HG03457 (cell line): ENCODE results near the gene IRX3.
"Not testable (repeated sequence)": the region's sequence is repeated elsewhere in the genome, so short reads cannot be mapped to it uniquely, and the experiment has no call there.

Experiments
- ATAC-seq: cut with Tn5 transposase; IDR thresholded peaks from one replicate; pipeline ENCODE4 v1.9.1; 2021; ENCODE audit warnings: moderate number of reproducible peaks; ENCODE audit not compliant: unreplicated experiment

The IRX3 gene

GRCh38 chr16:54280751-54281150 lies 5.8 kb downstream of the IRX3 start:
- no peak for ATAC-seq

DNA sequence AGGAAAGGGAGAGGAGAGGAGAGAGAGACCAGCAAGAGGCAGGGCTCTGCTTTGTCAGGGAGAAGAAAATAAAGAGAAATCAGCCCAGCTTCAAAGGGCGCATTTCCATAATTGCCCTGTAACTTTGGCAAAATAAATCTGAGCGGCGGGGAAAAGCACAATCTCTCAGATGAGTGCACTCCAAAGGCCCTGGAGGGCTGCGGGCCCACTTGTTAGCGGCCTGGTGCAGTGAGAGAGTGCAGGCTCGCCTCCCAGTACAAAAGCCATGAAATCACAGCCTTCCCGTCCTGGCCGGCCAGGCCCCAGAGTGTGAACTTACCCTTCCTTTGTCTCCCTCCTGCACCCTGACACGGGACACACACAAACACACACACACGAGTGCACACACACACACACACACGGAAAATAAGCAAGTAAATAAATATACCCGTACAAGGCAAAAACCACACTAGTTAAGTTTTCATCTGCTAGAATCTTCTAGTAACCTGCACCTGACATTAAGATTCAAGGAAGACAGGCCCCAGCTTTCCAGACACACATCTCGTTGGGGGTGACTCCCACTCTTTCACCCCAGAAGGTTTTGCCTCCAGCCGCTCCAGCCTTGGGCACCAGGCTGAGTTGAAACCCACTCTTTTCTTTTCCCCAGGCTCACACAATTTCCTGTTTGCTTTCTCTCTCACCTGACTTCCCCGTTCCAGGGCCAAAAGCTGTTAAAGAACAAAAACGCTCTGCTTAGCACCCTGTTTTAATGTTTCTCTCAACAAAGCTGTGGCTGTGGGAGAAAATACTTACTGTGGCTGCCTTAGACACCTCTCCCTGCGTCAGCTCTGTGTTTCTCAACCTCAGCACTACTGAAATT lies 8.5 kb downstream of the IRX3 start:
- no peak for ATAC-seq

DNA sequence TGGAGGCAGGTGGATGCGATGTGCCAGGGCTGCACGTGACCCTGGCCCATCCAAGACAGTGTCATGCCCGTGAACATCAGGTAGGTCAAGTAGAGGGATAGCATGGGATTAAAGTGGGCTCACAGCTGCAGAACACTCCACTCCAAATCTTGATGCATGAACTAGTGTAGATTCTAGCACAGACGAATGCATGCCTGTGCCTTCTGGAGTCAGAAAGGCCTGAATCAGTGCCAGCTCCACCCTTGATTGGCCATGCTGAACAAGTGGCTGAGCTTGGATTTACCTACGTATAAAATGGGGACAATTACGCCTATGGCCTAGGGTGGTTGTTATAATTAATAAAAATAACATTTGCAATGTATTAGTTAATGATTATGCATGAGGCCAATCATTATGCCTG lies 10.6 kb downstream of the IRX3 start:
- ATAC-seq: no peak

DNA sequence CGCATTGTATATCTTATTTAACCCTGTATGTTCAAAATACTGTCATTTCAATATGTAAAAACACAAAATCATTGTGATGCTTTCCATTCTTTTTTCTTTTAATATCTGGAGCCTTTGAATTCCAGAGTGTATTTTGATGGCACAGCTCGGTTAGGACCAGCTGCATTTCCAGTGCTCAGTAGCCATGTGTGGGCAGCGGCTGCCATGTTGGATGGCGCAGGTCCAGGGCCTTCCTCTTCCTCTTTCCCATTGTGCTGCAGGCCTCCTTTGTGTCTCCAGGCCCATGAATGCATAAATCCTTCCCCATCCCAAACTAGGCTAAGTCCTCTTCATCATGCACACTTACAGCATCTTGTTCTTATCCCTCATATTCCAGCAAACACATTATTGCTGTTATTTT lies 13.0 kb downstream of the IRX3 start:
- no peak for ATAC-seq

GRCh38 chr16:54270711-54271110 lies 15.9 kb downstream of the IRX3 start:
- ATAC-seq: no peak

GRCh38 chr16:54269461-54269860 lies 17.1 kb downstream of the IRX3 start:
- ATAC-seq: no peak

DNA sequence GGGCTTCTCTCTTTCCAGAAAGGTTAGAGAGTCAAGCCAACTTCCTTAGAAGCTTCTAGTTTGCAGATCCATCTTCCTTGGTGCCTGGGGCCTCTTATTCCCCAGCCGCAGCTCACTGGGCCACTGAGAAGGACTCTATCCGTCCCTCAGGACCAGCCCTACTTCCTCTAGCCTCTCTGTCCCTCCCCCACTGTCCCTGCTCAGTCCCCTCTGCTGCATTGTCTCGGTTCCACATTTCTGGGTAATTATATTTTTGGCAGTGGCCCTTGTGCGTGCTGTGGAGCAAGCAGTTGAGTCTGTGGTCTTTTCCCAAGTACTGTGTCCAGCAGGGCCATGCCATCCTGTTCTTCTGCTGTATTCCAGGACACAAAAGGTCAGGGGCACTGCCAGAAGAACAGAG lies 17.8 kb downstream of the IRX3 start:
- no peak for ATAC-seq

GRCh38 chr16:54268340-54268739 lies 18.2 kb downstream of the IRX3 start:
- ATAC-seq: no peak

DNA sequence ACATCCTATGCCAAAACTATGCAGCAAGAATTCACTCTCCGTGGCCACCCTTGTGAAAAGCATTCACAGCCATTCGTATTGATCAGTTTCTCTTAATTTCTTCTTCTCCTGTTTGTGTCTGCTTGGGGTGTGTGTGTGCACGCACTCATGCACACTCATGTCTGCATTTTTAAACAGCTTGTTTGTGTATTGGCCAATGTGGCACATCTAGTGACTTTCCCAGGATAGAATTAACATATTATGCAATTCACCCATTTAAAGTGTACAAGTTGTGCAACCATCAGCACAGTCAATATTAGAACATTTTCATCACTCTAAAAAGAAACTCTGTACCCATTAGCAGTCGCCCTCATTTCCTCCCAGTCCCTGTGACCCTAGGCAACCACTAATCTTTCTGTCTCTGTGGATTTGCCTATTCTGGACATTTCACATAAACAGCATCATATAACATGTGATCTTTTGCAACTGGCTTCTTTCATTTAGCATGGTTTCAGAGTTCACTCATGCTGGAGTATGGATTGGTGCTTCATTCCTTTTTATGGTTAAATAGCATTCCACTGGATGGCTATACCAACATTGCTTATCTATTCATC lies 20.1 kb downstream of the IRX3 start:
- ATAC-seq: no peak

GRCh38 chr16:54265575-54266107 lies 20.9 kb downstream of the IRX3 start:
- ATAC-seq: no peak

- no peak for ATAC-seq
Observed at GRCh38 chr16:54253118-54253517, 33.5 kb downstream of the IRX3 start.

GRCh38 chr16:54248863-54249710 lies 37.5 kb downstream of the IRX3 start:
- no peak for ATAC-seq

DNA sequence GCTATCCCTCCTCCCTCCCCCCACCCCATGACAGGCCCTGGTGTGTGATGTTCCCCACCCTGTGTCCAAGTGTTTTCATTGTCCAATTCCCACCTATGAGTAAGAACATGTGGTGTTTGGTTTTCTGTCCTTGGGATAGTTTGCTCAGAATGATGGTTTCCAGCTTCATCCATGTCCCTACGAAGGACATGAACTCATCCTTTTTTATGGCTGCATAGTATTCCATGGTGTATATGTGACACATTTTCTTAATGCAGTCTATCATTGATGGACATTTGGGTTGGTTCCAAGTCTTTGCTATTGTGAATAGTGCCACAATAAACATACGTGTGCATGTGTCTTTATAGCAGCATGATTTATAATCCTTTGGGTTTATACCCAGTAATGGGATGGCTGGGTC lies 38.9 kb downstream of the IRX3 start:
- not testable (repeated sequence) for ATAC-seq

DNA sequence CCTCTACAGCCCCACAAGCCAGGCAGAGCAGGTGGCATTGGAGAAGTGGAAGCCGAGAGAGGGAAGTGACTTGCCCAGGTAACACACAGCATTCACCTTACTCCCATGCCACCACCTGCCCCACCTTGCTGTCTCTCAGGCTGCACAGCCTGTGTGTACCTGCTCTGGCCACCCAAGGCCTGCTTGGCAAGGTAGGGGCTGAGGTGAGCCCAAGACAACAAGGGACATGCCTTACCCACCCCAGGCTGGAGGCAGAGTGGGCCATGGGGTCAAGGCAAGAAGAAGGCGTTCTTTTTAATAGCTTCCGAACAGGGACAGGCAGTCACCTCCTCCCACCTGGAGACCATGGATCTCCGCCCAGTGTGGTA lies 40.1 kb downstream of the IRX3 start:
- no peak for ATAC-seq

- no peak for ATAC-seq
Observed at GRCh38 chr16:54245788-54246453, 40.7 kb downstream of the IRX3 start.

DNA sequence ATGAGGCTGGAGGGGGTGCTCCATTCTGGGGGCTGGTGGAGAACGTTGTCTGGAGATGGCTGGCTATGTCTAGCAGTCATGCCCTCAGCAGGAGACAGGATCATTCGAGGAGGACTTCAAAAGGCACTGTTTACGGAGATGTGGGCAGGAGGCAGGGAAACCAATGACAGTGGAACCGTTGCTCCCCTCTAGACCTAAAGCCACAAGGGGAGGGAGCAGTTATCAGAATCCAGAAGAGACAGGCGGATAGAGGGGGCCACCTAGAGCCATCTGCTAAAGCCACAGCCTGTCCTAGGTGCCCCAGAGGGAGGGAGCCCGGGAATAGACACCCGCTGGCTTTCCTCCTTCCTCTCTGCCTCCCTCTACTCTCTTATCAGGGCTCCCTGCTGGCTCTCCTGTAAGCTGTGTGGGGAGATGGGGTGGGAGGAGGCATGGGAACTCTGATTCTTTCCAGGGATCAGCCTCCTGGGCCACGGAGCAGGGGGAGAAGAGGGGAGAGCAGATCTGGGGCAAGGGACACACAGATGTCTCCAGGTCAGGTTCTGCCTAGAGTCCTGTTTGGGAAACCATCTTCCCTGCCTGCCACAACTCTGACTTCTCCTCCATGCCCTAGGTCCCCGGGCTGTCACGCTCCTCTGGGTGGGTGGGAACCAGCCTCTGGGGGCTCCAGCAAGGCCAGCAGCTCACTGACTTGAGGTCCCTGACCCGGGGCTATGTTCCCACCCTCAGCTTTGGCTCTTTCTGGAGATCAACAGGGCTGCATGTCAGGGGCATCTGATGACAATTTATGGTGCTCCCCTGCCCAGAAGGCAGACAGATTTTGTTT lies 42.3 kb downstream of the IRX3 start:
- no peak for ATAC-seq

DNA sequence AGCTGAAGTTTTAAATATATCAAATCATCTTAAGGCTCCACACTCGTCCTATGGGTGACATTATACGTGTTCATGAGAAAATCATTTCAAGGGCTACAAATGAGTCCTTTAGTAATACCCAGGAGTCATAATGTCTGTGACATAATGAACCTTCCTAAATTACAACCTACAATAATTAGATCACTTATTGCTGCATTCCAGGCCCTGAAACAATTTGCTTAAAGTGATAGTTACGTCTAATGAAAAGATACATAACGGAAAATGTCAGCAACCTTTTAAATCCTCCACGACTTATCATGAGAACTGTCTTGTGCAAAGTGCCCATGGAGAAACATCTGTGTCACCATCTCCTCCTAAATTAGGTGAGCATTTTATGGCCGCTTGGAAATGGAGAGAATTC lies 43.4 kb downstream of the IRX3 start:
- ATAC-seq: no peak

GRCh38 chr16:54242199-54242598 lies 44.4 kb downstream of the IRX3 start:
- no peak for ATAC-seq

- no peak for ATAC-seq
Observed at GRCh38 chr16:54241525-54241924, 45.1 kb downstream of the IRX3 start.
